Measurements from ENCODE around the gene NKIRAS2.

GRCh38 chr17:41982026-41982760 is 37.7 kb upstream of the NKIRAS2 start:
- no peak for TF ChIP-seq CTCF (conservative IDR thresholded peaks at IDR 0.05; ENCODE audit: low read length)
- no peak for TF ChIP-seq EZH2phosphoT487 (IDR thresholded peaks at IDR 0.05; ENCODE audit: borderline replicate concordance)

Measured in Loucy (cell line).